GM19193 (cell line): Measurements from ENCODE around the gene PTPA.

ENCODE experiments used
- POLR2A ChIP-seq: IDR thresholded peaks from 4 replicates; pipeline ENCODE4 v1.6.1; 2011; ENCODE audit not compliant: insufficient read depth, insufficient read length; ENCODE audit errors: extremely low read depth

Gene PTPA

GRCh38 chr9:129171993-129172751 is 61.0 kb downstream of the PTPA start:
- TF ChIP-seq POLR2A = no peak

- TF ChIP-seq POLR2A = no peak
Measured at GRCh38 chr9:129172816-129173215, 61.6 kb downstream of the PTPA start.

GRCh38 chr9:129173296-129174101 is 62.3 kb downstream of the PTPA start:
- no peak for TF ChIP-seq POLR2A

GRCh38 chr9:129174102-129174723 is 63.0 kb downstream of the PTPA start:
- TF ChIP-seq POLR2A = no peak

DNA sequence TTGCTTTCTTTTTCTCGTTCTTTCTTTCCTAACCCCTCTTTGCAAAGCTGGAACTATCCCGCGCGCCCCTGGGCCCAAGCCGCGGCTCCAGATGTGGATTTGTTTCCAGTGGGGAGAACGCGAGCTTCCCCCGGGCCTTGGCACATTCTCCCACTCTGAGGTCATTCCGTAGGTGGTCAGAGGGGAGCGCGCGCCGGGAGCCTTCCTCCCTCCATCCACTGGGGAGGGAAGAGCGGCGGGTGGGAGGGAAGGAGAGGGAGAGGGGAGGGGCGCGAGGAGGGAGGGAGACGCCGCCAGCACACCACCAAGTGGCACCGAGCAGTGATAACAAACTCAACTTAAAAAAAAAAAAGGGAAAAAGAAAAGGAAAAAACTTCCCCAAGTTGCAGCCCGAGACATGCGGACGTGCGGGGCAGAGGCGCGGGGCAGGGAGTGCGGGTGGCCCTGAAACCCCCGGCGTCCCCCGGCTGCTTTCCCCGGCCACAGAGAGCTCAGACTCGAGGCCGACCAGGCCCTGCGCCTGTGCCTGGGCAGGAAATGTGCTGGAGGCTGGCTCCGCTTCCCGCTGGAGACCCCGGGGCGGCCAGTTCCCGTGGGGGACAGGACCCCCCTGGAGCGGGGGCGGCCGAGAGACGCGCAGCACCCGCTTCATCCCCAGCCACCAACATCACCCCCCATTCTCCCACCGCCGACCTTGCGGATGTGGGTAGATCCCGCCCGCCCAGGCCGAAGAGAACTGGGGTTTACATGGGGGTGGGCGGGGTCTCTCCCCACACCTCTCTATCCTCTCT is 63.7 kb downstream of the PTPA start:
- no peak for TF ChIP-seq POLR2A

DNA sequence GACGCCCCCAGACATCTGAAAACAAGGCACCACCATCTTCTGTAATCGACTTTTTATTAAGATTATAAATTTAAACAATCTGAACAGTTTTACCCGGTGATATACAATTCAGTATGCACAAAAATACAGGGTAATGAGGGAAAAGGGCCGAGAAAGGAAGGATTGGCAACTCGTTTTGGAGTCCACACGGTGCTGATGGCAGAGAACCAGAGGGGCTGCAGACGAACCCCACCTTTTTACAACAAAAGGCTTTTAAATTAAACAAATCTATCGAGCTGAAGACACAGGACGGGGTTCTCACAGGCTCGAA is 64.3 kb downstream of the PTPA start:
- TF ChIP-seq POLR2A = no peak

GRCh38 chr9:129175825-129176633 is 64.8 kb downstream of the PTPA start:
- peak; percentile 56 for TF ChIP-seq POLR2A

DNA sequence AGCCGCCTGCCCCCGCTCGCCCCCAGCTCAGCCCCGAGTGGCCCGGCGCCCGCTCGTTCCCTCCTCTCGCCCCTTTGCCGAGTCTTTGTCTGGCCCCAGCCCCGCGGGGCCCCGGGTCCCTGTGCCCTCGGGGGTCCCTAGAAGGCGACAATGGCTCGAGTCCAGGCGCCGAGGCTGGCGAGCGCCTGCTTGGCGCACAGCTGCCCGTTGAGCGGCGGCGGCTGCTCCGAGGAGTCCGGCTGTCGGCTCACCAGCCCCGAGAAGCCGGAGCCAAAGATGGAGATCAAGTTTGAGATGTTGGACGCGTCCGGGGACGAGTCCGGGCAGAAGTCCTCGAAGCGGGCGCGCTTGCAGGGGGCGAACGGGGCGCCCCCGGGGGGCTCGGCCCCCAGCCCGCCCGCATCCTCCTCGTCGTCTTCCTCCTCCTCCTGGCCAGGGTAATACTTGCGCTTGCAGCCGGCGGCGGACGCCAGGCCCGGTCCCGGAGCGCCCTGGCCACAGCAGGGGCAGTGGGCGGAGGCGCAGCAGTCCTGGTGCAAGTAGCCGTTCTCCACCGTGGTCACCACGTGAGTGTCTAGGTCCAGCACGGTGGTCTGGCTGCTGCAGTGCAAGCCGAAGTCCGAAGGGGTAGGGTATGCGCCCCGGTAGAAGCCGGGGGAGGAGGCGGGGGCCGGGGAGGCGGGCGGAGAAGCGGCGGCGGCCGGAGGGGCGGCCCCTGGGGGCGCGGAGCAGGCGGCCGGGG is 65.7 kb downstream of the PTPA start:
- no peak for TF ChIP-seq POLR2A

DNA sequence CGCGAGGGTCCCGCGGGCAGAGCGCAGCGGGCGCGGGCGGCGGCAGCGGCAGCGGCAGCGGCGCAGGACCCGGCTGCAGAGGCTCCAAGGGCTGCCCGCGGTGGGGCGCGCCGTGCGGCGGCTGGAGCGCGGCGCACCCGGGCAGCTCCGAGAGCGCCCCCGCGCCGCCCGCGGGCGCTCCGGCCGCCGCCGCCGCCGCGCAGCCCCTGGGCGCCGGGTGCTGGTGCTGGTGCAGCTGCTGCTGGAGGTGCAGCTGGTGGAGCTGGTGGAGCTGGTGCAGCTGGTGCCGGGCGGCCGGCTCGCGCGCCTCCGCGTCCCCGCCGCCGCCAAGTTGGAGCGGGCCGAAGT is 66.2 kb downstream of the PTPA start:
- no peak for TF ChIP-seq POLR2A

GRCh38 chr9:129177791-129178567 is 66.8 kb downstream of the PTPA start, which contains the start of gene IER5L:
Gene IER5L (minus strand): TSS chr9:129178261. CDS start chr9:129178052, 209 bp downstream.
- peak; percentile 98 for TF ChIP-seq POLR2A

DNA sequence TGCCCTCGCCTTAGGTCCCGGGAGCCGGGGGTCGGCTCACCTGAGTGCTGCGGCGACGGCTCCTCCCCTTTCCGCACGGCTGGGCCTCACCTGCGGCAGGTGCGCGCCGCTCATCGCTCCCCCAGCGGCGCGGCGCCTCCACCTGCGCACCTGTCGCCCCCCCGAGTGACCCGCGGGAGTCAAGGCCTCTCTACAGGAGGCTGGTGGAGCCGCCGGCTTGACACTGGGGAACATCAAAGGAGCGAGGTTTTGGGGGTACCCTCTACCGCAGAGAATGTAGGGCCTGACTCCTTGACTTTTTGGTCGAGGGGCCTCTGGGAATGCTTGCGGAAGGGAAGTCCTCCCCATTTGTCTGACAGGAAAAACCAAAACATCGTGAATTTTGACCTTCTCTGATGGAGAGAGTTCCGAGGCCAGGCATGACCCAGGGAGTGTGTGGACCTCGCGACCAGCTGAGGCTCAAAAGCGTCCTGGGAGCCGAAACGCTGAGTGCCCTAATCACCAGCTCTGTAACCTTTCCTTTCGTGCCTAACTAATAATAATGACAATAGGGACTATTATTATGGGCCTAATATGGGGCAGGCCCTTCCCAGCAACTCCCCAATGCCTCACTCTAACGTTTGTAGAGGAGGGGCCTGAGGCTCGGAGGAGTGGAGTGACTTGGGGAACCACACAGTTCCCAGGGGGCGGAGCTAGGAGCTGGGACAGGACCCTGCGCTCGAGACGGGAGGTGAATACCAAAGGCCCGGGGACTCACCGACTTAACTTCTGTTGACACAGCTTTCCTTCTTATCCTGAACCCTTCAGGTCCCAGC is 67.6 kb downstream of the PTPA start:
- no peak for TF ChIP-seq POLR2A

- TF ChIP-seq POLR2A = no peak
Measured at GRCh38 chr9:129181246-129181645, 70.0 kb downstream of the PTPA start.

DNA sequence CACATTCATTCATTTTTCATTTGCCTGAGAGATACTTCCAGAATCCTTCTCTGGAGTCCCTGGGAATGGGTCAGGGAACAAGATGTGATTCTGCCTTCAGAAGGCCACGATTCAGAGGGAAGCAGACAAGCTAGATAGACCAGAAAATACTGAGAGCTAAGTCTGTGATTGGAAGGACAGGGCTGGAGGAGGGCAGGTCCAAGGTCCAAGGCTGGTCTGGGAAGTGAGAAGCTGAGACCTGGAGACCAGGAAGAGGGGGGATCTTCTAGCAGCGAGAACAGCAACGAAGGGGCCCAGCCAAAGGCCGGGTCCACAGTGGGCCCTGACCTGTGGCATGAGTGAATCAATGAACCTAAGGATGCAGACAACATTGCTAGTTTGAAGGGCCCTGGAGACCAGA is 70.9 kb downstream of the PTPA start:
- TF ChIP-seq POLR2A = no peak
